Measurements from ENCODE around the gene GH2.
A peak's percentile ranks its signal among the peaks of the same experiment; 100 is the strongest.
"Not testable (repeated sequence)": the region's sequence is repeated elsewhere in the genome, so short reads cannot be mapped to it uniquely, and the experiment has no call there.

Gene GH2

GRCh38 chr17:63910096-63910495 is 28.4 kb upstream of the GH2 start:
- no peak for DNase-seq

- not testable (repeated sequence) for DNase-seq
Observed at GRCh38 chr17:63909586-63909985, 27.8 kb upstream of the GH2 start.

DNA sequence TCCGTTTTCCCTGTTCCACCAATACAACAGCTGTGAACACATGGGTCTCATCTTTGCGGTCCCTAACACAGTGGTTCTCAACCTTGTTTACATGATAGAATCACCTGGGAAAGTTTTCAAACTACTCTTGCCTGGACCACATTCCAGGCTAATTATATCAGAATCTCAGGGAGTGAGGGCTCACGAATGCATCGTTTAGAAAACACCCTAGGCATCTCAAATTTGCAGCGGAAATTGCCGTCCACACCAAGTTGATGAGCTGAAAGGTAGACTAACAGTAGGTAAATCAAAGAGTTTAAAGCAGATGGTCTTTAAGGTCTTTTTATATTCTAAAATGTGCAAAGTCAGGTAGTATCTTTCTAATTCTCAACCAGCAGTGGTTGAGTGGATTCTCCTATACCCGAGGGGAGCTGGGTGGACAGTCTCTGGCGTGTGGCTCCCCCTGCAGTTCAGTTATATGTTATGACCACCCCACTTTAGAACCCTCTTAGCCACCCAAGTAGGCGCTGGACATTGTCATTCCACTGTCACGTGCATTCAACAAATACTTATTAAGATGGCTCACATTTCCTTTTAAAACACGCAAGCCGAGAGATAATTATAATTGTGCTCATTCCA is 25.5 kb upstream of the GH2 start:
- peak in 1 of 2 experiments; percentile 42 for DNase-seq

DNA sequence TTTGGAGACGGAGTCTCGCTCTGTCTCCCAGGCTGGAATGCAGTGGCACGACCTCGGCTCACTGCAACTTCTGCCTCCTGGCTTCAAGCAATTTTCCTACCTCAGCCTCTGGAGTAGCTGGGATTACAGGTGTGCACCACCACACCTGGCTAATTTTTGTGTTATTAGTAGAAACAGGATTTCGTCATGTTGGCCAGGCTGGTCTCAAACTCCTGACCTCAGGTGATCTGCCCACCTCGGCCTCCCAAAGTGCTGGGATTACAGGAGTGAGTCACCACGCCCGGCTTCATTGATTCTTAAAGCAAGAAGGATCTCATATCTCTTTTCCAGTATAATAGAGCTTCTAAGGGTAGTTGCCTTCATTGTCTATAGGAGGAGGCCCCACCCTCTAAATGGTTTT is 23.1 kb upstream of the GH2 start:
- DNase-seq = not testable (repeated sequence)

- not testable (repeated sequence) for DNase-seq
Observed at GRCh38 chr17:63903787-63904201, 22.1 kb upstream of the GH2 start.

DNA sequence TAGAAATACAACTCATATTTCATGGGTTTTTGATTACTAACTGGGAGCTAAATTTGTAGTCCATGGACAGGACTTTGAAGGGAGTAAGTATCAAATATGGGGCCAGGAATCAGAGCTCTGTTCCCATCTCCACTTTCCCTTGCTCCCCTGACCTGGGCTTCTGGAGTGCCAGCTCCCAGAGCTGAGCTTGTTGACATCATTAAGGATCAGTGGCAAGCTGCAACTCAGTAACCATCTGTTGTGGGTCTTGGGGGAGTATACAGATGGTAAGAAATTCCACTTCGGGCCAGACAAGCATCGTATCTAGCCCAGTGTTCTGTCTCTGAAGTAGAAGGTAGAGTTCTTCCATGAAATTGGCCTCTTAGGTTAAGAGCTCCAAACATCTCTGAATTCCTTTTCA is 20.2 kb upstream of the GH2 start:
- DNase-seq = not testable (repeated sequence)

- DNase-seq = peak; percentile 46 to 62
Observed at GRCh38 chr17:63898899-63899798, 17.4 kb upstream of the GH2 start.

DNA sequence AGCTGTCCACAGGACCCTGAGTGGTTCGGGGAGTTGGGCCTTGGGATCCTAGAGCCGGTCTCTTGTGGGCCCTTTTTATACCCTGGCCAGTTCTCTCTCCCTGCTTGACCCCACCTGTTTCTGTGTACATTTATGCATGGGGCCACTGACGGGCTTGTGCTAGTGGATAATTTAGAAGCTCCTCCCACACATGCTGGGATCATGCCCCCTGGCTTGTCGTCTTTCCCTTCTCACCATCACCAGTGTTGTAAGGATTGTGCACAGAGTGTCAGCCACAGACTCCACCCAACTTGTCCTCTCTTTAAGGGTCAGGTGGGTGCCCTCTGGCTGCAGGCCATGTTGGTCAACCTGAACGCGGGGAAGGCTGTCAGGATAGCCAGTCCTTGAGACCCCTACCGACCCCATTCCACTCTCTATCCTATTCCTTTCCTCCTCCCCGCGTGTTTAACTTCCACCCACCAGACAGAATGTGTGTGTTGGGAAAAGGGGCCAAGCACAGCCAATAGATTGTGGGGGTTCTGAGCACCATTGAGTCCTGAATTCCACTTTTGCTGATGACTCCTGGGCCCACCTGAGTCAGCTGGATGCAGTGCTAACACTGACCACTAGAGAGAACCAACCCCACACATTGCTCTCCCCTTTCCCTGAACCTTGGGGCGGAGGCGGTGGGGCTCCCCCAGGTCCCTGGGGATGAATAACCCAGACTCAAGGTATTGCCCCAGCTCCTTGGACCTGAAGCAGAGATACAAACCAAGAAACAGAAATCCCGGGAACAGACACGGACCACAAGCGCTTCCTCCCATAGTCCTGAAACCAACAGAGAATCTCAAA is 15.0 kb upstream of the GH2 start, which contains the start of gene CSH1:
CSH1 (minus strand) TSS at position 51 of the 831 bp plus-strand sequence. CDS start 63 bp downstream, outside the sequence.
- not testable (repeated sequence) for DNase-seq

DNA sequence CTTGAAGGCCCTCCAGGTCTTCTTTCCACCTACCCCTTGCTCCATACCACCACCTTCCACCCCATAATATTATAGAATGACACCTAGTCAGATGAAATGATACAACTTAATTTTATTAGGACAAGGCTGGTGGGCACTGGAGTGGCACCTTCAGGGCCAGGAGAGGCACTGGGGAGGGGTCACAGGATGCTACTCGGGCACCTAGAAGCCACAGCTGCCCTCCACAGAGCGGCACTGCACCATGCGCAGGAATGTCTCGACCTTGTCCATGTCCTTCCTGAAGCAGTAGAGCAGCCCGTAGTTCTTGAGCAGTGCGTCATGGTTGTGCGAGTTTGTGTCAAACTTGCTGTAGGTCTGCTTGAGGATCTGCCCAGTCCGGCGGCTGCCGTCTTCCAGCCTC is 13.1 kb upstream of the GH2 start:
- DNase-seq = not testable (repeated sequence)

DNA sequence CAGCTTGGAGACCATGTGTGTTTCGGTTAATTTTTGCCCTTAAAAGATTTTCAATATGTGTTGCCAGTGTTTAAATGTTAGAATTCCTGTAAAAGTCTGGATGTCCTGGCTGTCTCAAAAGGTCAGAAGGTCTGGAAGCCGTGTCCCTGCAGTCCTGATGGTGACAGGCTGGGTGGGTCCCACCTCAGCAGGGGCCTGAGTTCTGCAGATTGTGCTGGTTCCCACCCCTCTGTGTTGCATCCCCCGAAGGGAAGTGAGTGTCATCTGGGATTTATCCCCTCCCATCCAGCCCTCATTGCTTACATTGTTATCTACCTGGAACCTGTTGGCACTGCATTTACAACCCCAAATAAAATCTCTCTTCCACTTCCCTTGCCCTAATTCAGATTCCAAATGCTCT is 12.3 kb upstream of the GH2 start:
- DNase-seq = not testable (repeated sequence)

- not testable (repeated sequence) for DNase-seq
Observed at GRCh38 chr17:63892316-63893037, 10.7 kb upstream of the GH2 start.

- not testable (repeated sequence) for DNase-seq
Observed at GRCh38 chr17:63889026-63889848, 7.5 kb upstream of the GH2 start.

GRCh38 chr17:63885119-63885518 is 3.4 kb upstream of the GH2 start:
- not testable (repeated sequence) for DNase-seq

GRCh38 chr17:63882626-63883126 is 932 bp upstream of the GH2 start:
- not testable (repeated sequence) for DNase-seq

GRCh38 chr17:63881337-63881736 is 407 bp downstream of the GH2 start:
- not testable (repeated sequence) for DNase-seq

GRCh38 chr17:63880706-63881105 is 1.0 kb downstream of the GH2 start:
- DNase-seq = no peak

DNA sequence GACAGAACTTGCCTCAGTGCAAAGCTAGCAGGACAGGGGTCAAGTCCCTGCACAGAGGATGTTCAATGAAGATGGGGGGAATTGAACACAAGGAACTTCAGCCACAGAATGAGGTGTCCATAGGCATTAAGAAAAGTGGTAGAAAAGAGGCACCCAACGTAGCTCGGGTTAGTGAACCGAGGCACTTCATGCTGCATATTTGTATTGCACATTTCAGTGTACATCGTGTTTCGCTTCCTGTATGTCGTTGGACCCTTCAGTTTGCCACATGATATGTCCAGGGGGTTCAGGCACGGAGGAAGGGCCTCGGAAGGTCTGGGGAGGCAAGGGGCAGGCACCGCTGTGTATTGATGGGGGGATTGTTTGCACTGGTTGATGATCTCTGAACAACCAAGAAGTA is 3.3 kb downstream of the GH2 start:
- not testable (repeated sequence) for DNase-seq

DNA sequence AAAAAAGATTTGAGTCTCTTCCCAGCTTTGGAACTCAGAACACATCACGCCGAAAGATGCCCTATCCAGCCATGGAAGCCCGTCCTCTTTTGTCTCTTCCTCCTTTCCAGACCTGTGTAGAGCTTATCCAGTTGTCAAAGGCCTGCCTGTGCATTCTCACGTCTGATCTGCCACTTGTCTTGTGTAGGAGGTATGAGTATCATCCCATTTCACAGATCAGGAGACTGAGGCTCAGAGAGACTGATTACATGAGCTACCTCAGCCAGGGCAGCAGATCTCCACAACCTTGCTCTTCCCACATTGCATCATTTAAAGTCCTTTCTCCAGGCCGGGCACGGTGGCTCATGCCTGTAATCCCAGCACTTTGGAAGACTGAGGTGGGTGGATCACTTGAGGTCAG is 7.1 kb downstream of the GH2 start:
- not testable (repeated sequence) for DNase-seq

DNA sequence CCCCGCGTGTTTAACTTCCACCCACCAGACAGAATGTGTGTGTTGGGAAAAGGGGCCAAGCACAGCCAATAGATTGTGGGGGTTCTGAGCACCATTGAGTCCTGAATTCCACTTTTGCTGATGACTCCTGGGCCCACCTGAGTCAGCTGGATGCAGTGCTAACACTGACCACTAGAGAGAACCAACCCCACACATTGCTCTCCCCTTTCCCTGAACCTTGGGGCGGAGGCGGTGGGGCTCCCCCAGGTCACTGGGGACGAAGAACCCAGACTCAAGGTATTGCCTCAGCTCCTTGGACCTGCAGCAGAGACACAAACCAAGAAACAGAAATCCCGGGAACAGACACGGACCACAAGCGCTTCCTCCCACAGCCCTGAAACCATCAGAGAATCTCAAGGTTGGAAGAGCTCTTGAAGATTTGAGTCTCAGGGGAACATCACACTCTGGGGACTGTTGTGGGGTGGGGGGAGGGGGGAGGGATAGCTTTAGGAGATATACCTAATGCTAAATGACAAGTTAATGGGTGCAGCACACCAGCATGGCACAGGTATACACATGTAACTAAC is 7.6 kb downstream of the GH2 start:
- not testable (repeated sequence) for DNase-seq

DNA sequence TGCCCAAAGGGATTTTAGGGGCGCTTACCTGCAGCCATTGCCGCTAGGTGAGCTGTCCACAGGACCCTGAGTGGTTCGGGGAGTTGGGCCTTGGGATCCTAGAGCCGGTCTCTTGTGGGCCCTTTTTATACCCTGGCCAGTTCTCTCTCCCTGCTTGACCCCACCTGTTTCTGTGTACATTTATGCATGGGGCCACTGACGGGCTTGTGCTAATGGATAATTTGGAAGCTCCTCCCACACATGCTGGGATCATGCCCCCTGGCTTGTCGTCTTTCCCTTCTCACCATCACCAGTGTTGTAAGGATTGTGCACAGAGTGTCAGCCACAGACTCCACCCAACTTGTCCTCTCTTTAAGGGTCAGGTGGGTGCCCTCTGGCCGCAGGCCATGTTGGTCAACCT is 8.2 kb downstream of the GH2 start, which contains the start of gene CSH2:
CSH2 (minus strand) TSS at position 101 of the 400 bp plus-strand sequence; CDS start at position 38, 63 bp downstream.
- DNase-seq = not testable (repeated sequence)

Measured in activated T-cell treated with anti-CD3 and anti-CD28 coated beads, Interleukin-2, amount 50 U/mL, for 48 hours (primary cell).